HG02870 (cell line): ENCODE results near the gene ASB4.
A peak's percentile ranks its signal among the peaks of the same experiment; 100 is the strongest.

Source experiments
- ATAC-seq: cut with Tn5 transposase; IDR thresholded peaks from one replicate; pipeline ENCODE4 v1.9.1; 2021; ENCODE audit warnings: mild to moderate bottlenecking, moderate library complexity; ENCODE audit not compliant: unreplicated experiment

The ASB4 gene

GRCh38 chr7:95525503-95525902, 39.8 kb downstream of the ASB4 start:
- no peak for ATAC-seq

GRCh38 chr7:95526128-95526738, 40.5 kb downstream of the ASB4 start:
- no peak for ATAC-seq

GRCh38 chr7:95527033-95527775, 41.5 kb downstream of the ASB4 start:
- peak; percentile 62 for ATAC-seq

- ATAC-seq = no peak
Measured at GRCh38 chr7:95527776-95528250, 42.1 kb downstream of the ASB4 start.

GRCh38 chr7:95529701-95530100, 44.0 kb downstream of the ASB4 start:
- no peak for ATAC-seq

GRCh38 chr7:95530881-95531280, 45.1 kb downstream of the ASB4 start:
- no peak for ATAC-seq

GRCh38 chr7:95531605-95532219, 46.0 kb downstream of the ASB4 start:
- no peak for ATAC-seq

- no peak for ATAC-seq
Measured at GRCh38 chr7:95534796-95535195, 49.1 kb downstream of the ASB4 start.

- no peak for ATAC-seq
Measured at GRCh38 chr7:95535662-95536061, 49.9 kb downstream of the ASB4 start.

GRCh38 chr7:95536656-95537311, 51.0 kb downstream of the ASB4 start:
- no peak for ATAC-seq

- ATAC-seq = no peak
Measured at GRCh38 chr7:95537468-95537867, 51.7 kb downstream of the ASB4 start.

- no peak for ATAC-seq
Measured at GRCh38 chr7:95539426-95539825, 53.7 kb downstream of the ASB4 start.

- no peak for ATAC-seq
Measured at GRCh38 chr7:95540366-95540765, 54.6 kb downstream of the ASB4 start.

- no peak for ATAC-seq
Measured at GRCh38 chr7:95543312-95543711, 57.6 kb downstream of the ASB4 start.

- no peak for ATAC-seq
Measured at GRCh38 chr7:95544171-95544570, 58.4 kb downstream of the ASB4 start.

GRCh38 chr7:95545007-95545615, 59.4 kb downstream of the ASB4 start:
- ATAC-seq = no peak

GRCh38 chr7:95545673-95546072, 59.9 kb downstream of the ASB4 start:
- no peak for ATAC-seq

GRCh38 chr7:95546647-95547046, 60.9 kb downstream of the ASB4 start:
- ATAC-seq = no peak

- ATAC-seq = no peak
Measured at GRCh38 chr7:95547361-95548348, 61.9 kb downstream of the ASB4 start.
